Omental fat pad (tissue), 4 donors: ENCODE data around the gene GLIS2. TPM values are rescaled to one million over a fixed set of nuclear protein-coding genes. Genes with fewer than 3 reads are reported as not detected.

Experiments
- ATAC-seq: fragments of 150-250 bp; one replicate; pipeline ENCODE4 v1.9.1; 2016; ENCODE audit warnings: mild to moderate bottlenecking, moderate library complexity; ENCODE audit not compliant: low FRiP score
- DNase-seq: peaks from one replicate; pipeline ENCODE4 v3.0.0-alpha.2; 2019; ENCODE audit warnings: low spot score
- total RNA-seq, 4 donors: library from RNA; depleted of rRNA; stranded (reverse); fragments of >200 nt; gene quantifications; one replicate each; pipeline ENCODE4 v1.1.0, GENCODE V29; 2016
- TF ChIP-seq, protein P1 (sequence below), 3 donors: fragments of 450-650 bp; IDR thresholded peaks; one replicate each; pipeline ENCODE4 v1.5.1; 2016 to 2017; ENCODE audit warnings: antibody characterized with exemption in 3 of 3, mild to moderate bottlenecking in 3 of 3, moderate library complexity in 2 of 3

The GLIS2 gene
- total RNA-seq, 4 donors from 2014 or later, result 1.9 to 4.9 (median 3.0) TPM

DNA sequence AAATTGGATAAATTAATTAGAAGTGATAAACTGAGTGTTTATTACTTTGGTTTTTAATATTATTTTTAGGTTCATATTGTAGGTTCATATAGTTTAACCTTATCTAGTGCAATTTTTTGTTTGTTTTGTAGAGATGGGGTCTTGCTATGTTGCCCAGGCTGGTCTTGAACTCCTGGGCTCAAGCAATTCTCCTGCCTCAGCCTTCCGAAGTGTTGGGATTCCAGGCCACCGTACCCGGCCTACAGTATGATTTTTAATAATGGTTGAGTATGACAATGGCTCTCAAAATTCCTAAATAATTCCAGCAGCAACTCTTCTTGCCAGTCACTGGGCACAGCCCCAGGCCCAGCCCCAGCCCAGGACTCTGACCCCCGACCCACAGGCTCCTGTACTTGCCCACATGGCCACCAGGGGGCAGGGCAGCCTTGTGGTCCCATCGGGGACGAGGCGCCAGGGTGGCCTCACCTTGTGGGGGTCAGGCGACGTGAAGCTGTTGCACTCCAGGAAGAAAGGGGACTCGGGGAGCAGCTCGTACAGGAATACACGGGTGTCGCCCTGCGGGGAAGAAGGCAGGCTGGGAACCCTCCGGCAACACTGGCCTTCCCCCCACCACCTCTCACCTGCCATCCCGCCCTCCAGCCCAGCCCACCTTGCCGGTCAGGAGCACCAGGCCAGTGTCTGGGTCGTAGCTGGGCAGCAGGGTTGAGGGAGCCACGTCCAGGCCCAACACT is 43.1 kb downstream of the GLIS2 start:
- peak; percentile 55 for ATAC-seq
- TF ChIP-seq, protein P1, sequence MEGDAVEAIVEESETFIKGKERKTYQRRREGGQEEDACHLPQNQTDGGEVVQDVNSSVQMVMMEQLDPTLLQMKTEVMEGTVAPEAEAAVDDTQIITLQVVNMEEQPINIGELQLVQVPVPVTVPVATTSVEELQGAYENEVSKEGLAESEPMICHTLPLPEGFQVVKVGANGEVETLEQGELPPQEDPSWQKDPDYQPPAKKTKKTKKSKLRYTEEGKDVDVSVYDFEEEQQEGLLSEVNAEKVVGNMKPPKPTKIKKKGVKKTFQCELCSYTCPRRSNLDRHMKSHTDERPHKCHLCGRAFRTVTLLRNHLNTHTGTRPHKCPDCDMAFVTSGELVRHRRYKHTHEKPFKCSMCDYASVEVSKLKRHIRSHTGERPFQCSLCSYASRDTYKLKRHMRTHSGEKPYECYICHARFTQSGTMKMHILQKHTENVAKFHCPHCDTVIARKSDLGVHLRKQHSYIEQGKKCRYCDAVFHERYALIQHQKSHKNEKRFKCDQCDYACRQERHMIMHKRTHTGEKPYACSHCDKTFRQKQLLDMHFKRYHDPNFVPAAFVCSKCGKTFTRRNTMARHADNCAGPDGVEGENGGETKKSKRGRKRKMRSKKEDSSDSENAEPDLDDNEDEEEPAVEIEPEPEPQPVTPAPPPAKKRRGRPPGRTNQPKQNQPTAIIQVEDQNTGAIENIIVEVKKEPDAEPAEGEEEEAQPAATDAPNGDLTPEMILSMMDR (IDR thresholded peaks at IDR 0.05), result peak in 1 of 3 donors; percentile 88
- no peak for DNase-seq

DNA sequence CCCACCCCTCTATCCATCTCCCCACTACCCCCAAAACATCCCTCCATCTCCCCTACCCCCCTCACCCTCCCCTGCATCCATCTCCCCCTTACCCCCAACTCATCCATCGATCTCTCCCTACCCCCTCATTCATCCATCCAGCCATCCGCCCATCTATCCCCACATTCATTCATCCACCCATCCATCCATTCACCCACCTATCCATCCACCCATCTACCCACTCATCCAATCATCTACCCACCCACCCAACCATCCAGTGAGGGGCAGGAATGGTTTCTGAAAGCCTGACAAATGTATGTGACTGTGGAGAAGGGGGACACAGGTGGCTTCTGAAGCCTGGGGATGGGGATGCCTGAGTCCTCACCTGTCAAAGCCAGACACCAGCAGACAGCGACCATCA is 44.0 kb downstream of the GLIS2 start:
- TF ChIP-seq, protein P1 (IDR thresholded peaks at IDR 0.05), result no peak
- ATAC-seq, result no peak
- DNase-seq, result no peak

DNA sequence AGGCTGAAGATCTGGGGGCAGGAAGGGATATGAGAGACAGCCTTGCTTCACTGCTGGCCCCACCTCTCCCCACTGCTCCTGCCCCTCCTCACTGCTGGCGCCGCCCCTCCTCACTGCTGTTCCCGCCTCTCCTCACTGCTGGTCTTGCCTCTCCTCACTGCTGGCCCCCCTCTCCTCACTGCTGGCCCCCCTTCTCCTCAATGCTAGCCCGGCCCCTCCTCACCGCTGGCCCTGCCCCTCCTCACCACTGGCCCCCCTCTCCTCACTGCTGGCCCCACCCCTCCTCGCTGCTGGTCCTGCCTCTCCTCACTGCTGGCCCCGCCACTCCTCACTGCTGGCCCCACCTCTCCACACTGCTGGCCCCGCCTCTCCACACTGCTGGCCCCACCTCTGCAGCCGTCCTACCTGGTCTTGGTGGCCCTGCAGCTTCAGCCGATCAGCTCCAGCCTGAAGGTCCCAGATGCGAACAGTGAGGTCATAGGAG is 44.7 kb downstream of the GLIS2 start:
- no peak for DNase-seq
- ATAC-seq, result no peak
- TF ChIP-seq, protein P1 (IDR thresholded peaks at IDR 0.05), result no peak

DNA sequence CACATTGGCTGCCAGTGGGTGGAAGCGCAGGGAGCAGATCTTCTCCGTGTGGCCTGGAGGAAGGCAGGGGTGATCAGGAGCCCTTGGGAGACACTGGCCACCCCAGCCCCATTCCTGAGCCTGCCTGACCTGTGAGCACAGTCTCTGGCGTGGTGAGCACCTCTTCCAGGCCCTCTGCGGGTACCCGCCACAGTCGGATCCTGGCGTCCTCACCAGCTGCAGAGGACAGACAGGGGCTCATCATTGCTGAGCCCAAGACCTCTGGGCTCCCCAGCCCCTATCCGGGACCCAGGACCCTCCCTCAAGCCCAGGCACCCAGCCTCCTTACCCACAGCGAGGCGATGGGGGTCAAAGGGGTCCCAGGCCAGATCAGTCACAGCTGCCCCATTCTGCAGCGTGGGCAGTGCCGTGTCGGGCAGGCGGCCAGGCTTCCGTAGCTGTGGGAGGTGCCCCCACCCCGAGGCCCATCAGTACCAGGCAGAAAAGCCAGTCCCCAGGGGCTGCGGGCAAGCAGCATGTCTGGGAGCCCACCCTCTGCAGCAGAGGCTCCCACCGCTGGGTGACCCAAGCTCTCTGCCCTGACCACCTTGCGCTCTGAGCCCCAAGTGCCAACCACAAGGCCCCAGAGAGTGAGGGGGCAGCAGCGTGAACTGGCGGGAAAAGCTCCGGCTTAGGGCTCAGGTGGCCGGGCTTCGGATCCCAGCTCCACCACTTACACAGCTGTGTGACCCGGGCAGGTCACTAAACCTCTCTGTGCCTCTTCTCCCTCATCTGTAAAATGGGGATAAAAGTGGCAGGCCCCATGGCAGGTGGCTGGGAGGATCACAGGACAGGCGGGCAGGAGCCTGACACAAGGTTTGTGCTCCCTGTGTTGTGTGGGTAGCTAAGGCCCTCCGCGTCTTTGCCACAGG is 45.4 kb downstream of the GLIS2 start:
- TF ChIP-seq, protein P1 (IDR thresholded peaks at IDR 0.05), result no peak
- DNase-seq (no peak), ATAC-seq (no peak)

DNA sequence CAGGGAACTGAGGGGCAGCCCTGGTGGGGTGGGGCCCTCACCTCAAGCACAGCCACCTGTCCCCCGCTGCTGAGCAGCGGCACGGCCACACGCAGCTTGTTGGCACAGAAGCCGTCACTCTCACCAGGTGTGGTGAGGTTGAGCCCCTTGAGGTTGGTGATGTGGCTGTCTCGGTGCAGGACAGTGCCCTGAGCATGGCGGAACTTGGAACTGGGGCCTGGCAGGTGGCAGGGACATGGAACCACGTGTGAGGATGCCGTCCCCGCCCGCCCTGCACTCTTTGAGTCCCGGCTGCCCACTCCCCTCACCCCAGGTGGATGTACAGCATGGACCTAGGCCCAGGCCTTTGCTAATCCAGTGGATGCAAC is 46.1 kb downstream of the GLIS2 start:
- no peak for DNase-seq
- ATAC-seq, result no peak
- TF ChIP-seq, protein P1 (IDR thresholded peaks at IDR 0.05), result no peak

DNA sequence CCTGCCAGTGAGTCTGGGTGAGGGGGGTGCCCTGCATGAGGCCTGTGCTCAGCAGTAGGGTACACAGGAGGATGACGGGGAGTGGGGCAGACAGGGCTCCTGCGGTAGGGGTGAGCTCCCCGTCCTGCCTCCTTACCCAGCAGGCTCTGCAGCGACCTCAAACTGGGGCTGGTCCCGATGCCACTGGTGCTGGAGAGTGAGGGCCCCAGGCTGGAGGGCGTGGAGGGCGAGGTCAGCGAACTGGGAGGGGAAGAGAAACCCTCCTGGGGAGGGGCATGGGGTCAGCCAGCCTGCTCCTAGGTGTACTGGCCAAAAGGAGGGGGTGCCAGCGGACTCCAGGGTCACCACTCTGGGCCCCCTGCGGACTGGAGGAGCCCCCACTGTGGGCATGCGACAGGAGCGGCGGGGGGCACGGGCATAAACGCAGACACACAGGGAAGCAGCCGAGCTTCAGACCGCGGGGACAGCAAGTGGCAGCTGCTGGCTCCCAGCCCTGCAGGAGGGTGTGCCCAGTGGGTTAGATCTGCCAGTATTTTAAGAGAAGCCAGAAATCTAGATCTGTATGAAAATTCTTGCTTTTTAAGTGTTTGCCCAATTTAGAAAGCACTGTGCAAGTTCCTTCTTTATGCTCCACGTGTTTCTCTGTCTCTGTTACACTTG is 46.7 kb downstream of the GLIS2 start:
- ATAC-seq (no peak), DNase-seq (no peak)
- TF ChIP-seq, protein P1 (IDR thresholded peaks at IDR 0.05), result no peak
